CD4-positive, alpha-beta T cell treated with Interleukin-2 at 100 ng/mL for 4 hours (primary cell): ENCODE measurements around the gene LBX2.
A peak's percentile ranks its signal among the peaks of the same experiment; 100 is the strongest.

Experiments used
- DNase-seq: peaks from one replicate; pipeline ENCODE4 v3.0.0-alpha.2; 2020; ENCODE audit warnings: low spot score

The LBX2 gene, protein sequence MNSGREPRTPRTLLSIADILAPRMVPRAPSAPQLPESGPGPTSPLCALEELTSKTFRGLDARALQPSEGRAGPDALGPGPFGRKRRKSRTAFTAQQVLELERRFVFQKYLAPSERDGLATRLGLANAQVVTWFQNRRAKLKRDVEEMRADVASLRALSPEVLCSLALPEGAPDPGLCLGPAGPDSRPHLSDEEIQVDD

DNA sequence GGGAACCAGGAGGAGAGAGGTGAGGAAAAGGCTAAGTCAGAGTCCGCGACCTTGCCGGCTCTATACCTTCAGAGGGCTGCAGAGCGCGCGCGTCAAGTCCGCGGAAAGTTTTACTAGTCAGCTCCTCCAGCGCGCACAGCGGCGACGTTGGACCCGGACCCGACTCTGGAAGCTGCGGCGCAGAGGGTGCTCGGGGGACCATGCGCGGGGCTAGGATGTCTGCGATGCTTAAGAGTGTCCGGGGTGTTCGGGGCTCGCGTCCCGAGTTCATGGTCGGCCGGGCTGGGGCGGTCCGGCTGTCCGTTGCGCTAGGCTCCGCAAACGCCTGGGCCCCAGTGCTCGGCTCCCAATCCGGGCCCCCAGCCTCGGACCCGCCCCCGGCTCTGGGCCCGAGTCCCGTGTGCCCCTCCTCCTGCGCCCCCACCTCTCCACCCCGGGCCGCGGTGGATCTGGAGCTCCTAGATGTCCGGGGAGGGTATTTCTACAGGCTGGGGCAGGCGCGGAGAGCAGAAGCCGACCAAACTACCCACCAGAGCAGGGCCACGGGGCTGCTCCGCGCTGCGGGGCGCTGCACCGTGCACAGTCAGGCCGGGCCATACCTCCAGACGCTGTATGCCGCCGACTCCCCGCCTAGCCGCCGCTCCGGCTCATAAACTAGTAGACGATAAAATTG lies at the start of gene LBX2:
Gene LBX2 (minus strand): TSS at position 337 of the 673 bp plus-strand sequence. CDS start 66 bp downstream, at position 271.
- no peak for DNase-seq

DNA sequence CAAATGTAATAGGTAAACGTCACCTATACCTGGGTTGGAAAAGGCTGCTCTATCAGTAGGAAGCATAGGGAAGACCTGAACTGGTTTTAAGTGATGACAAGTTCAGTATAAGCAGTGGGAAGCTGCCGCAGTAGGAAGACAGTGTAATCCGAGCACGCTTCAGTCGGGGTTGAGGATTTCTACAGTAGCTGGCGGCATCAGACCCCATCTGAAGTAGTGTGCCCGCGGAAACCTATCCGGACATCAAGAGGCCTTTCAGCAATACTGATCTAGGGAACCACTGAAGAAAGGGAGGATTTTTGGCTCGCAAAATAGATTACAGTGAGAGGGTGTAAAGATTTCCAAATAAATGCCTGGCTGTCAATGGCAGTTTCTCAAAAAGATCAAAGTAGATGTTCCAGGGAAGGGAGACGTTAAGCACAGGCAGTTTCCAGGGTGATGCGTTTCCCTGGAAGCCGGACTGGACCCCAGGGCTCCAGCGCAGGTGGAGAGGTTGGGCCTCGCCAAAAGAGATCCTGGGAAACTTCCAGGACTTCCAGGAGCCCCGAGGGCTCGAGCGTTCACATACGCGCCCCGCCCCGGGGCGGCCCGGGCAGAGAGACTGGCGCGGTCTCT lies 49.0 kb upstream of the LBX2 start:
- DNase-seq: no peak

DNA sequence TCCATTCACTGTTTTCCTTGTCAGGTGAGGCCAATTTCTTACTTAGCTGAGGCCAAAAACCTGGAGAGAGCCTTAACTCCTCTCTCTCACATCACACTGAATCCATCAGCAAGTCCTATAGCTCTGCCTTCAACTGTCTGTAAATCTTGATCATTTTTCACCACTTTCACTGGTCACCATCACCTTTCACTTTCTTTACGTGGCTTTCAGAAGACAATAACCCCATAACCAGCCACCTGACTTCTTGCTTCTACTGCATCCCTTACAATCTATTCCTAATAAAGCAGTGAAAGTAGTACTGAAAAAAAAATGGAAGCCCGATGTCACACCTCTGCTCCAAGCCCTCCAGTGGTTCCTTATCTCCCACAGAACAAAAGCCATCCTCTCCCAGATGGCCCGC lies 46.6 kb upstream of the LBX2 start:
- DNase-seq: no peak

DNA sequence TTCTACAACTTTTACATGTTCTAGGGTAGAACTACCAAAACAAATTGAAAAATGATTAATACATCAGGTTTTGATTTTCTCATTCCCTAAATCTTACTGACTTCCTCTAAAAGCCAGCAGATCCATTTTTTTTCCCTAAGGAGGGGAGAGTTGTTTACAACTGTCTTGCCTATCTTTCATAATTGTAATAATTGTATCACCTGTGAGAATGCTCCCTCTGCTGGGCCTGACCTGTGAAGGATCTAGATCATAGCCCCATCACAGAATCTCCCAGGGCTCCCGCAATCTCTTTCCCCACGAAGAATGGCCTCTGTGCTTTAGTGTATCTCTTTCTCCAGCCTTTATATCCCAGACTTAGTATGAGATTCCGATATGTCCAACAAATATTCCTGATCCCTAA lies 45.2 kb upstream of the LBX2 start:
- peak; percentile 17 for DNase-seq

DNA sequence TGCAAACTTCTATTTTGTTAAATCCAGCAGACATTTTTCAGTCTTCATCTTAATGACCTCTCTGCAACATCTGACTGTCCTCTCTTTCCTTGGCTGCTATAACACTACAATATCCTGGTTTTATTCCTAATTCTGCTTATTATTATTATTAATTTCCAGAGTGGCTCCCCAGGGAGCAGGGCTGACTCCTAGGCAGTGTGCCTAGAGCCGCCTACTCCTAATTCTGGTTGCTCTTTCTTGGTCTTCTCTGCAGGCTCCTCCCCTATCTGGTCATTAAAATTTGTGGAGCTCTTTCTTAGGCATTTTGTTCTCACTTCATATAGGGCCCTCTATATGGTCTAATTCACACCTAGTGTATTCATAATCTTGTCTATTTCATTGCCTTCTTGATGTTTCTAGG lies 43.6 kb upstream of the LBX2 start:
- no peak for DNase-seq

DNA sequence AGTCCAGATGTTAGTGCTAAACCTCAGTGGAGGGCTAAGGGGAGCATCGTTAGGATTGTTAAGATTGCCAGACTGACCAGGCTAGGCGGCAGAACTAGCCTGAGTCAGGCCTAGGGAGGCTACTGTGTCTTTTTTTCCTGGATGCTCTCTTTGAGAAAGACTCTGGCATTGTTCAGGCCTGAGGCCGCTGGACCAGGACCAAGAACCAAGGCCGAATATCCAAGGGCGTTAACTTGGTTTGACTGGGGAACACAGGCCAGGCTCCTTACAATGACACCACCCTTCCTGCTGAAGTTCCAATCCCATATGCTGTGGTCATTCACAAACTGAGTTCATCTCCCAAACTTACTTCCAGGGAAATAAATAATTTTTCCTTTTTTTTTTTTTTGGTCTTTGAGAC lies 40.9 kb upstream of the LBX2 start:
- DNase-seq: no peak

DNA sequence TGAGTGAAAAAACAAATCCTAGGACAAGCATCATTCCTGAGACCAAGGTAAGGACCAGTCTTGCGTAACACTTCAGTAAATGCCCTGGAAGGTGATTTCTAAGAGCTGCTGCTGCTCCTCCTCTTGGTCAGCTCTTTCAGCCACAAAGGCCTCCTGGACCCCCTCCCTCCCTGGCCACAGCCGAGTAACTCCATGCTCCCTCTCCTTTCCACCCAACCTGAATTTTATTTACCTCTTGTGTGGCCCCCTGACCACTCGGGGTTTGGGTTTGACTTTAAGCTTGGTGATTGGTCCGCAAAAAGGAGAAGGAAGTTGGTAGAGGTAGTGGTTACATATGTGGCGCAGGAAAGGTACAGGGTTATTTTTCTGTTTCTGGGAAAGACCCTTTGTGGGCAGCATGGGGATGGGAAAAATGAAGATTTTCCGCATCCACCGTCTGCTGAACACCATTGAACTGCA lies 39.5 kb upstream of the LBX2 start:
- DNase-seq: no peak

DNA sequence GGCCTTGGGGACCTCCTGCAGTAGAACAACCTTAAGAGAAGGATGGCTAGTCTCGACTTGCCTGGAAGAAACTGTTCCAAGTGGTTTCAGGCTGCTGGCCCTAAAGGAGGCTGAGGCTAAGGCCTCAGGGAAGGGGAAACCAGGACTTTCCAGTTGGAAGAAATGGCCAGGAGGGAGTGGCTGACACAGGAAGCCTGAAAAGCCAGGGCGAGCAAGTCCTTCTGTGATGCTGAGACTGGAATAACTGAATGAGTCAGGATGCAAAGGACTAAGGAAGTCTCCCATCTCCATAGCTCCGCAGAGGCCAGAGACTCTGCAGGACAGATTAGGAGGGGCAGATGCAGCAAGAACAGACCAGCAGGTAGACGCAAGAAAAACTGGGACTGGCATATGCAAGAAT lies 37.7 kb upstream of the LBX2 start:
- no peak for DNase-seq

DNA sequence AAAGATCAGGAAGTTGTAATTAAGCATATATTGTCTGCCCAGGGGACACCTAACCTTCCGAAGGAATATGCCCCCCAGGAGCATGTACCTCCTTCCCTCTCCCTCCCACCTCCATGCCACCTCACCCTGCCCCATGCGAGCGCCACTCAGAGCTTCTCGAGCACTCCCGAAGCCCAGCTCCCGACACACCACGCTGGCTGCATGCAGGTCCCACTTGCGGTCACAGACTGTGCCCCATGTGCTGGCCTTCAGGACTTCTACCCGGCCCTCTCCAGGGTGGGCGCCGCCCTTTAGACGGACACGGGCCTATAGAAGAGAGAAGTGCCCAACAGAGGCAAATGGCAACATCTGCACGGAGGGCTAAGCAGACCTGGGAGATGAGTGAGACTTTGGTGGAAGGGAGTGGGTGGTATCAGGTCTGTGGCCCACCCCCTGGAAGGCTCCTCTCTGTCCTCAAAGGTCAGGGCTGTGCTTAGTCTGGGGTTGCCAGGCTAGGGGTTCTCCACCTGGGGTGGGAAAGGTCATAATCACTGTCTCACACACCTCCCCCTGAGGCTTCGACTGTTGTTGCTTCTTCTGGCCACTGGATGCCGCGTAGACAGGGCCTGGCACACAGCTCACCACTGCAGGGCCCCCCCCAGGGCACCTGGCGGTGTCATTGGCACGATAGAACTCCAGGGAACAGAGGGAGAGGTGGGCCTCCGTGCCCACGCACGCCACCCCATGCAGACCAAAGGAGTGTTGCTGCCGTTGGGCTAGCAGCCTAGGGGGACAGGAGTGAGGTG lies 37.0 kb upstream of the LBX2 start:
- no peak for DNase-seq

DNA sequence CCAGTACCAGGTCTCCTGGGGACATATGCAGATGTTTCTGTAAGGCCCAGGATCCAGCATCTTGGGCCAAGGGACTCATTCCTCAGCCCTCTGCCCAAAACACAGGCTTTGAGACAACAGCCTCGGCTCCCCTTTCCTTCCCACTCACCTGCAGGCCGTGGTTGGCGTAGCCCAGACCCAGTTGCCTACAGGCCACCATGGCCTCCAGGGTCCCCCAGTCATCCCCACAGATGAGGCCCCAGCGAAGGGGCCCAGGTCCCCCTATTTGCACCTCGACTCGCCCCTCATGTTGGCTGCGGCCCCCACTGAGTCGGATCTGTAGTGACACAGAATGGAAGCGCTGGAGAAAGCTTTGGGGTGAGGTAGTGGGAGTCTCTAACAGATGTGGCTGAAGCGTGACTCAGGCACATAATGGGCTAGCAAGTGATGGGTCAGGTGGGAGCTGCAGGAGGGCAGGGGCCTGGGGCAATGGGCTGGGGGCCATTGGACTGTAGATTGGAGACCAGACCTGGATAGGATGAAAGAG lies 36.1 kb upstream of the LBX2 start:
- DNase-seq: no peak

DNA sequence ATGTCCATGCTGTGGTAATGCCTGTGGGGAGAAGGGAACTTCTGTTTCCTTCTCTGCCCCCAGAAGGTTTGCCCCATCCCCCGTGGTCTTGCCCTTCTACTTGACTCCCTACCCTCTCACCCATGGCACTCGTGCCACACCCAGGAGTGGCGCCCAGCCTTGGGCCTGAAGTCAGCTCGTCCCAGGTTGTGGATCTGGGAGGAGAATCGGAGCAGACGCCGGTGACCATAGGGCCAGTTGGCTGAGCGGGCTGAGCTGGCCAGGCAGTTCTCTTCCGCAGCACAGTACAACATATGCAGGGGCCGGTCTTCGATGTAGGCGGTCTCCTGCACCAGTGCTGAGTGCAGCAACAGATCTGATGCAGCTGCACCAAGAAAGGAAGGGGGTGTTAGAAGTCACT lies 35.0 kb upstream of the LBX2 start:
- no peak for DNase-seq

DNA sequence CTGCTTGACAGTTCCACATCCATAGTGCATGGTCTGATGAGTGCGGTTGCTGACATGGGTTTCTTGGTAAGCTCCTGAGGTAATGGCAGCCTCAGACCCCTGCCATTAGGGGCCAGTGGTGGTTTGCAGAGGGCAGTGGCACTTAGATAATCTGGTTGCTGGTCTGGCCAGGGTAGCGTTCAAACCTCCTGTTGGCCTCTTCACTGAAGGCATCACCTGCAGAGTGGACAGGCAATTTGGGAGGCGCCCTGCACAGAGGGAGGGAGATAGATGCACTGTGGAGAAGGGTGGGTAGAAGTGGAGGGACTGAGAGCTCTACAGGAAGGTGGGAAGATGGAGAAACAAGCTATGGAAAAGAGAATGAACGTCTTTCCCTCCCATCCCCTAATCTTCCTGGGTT lies 34.1 kb upstream of the LBX2 start:
- DNase-seq: no peak

DNA sequence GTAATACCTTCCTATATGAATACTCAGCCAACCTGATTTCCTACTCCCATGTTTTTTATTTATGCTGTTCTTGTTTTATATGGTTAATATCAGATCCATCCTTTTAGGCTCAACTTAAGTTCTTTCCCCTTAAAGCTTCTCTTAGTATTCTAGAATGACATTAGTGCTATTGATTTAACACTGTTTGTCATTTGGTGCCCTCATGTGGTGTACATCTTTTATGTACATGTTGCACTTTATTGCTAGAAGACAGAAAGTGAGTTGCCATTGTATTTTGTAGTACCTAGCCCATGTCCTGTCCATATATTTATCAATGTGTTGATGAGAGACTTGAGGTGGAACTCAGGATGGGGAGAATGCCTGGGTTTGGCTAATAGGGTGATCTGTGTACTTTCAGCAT lies 32.8 kb upstream of the LBX2 start:
- peak; percentile 50 for DNase-seq

DNA sequence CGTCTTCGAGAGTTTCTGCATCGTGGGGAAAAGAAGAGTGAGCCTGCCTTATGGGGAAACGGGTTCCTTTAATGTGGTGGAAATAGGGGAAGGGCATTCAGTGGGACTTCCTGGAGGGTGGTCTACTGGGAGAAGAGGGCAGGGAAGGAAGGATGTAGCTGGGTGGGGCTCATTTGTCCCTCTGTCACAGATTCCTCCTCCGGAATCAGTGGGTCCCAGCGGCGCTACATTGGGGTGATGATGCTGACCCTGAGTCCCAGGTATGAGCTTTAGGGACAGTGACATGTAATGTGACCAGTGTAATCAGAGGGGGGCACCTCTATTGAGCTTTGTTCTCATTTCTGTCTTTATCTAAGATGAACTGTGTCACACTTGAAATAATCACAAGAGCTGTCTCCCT lies 32.3 kb upstream of the LBX2 start:
- DNase-seq: no peak

DNA sequence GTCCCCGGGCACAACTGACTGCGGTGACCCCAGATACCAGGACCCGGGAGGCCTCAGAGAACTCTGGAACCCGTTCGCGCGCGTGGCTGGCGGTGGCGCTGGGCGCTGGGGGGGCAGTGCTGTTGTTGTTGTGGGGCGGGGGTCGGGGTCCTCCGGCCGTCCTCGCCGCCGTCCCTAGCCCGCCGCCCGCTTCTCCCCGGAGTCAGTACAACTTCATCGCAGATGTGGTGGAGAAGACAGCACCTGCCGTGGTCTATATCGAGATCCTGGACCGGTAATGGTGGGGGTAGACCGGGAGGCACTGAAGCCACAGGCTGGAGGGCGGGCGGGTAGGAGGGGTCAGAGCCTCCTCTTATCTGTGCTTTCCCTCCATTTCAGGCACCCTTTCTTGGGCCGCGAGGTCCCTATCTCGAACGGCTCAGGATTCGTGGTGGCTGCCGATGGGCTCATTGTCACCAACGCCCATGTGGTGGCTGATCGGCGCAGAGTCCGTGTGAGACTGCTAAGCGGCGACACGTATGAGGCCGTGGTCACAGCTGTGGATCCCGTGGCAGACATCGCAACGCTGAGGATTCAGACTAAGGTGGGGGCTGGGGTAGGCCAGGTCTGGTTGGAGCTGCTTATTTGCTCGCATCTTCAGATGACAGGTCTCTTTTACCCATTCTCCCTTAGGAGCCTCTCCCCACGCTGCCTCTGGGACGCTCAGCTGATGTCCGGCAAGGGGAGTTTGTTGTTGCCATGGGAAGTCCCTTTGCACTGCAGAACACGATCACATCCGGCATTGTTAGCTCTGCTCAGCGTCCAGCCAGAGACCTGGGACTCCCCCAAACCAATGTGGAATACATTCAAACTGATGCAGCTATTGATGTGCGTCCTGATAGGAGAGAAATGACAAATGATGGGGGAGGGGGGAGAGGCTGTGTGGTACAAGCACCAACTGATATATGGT lies 31.1 kb upstream of the LBX2 start:
- DNase-seq: peak; percentile 53

DNA sequence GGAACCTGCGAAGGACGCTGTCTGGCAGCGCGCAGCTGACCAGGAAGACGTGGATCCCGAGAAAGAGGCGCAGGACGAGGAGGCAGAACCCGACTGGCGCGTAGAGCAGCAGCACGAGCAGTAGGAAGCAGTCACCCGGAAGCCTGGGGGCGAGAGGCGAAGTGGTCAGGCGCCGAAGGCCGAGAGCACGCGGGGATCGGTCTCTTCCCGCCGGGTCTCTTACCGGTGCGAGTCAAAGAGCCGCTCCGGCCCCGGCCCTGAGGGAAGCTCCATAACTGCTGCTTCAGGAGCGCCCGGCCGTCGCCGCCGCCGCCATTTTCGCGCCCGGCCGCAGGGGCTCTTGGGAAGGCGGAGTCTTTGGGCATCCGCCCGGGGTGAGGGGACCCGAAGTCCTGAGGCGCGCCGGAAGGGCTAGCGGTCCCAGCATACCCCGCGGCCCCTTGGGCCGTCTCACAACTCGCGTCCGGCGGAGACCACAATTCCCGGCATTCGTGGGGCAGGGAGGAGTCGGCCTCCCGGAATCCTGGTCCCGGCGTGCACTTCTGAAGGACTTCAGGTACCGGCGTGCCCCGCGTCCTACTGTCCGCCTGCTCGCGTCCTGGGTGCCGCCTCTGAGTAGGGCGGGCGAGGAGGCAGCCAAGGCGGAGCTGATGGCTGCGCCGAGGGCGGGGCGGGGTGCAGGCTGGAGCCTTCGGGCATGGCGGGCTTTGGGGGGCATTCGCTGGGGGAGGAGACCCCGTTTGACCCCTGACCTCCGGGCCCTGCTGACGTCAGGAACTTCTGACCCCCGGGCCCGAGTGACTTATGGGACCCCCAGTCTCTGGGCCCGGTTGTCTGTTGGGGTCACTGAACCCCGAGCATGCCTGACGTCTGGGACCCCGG lies 30.2 kb upstream of the LBX2 start, which contains the start of the genes AUP1 and HTRA2:
Gene AUP1 (minus strand): TSS at position 350 of the 882 bp plus-strand sequence. CDS start 77 bp downstream, at position 273.
Gene HTRA2 (plus strand): TSS at position 577 of the 882 bp plus-strand sequence. CDS start 74 bp downstream, at position 651.
- peak; percentile 92 for DNase-seq

DNA sequence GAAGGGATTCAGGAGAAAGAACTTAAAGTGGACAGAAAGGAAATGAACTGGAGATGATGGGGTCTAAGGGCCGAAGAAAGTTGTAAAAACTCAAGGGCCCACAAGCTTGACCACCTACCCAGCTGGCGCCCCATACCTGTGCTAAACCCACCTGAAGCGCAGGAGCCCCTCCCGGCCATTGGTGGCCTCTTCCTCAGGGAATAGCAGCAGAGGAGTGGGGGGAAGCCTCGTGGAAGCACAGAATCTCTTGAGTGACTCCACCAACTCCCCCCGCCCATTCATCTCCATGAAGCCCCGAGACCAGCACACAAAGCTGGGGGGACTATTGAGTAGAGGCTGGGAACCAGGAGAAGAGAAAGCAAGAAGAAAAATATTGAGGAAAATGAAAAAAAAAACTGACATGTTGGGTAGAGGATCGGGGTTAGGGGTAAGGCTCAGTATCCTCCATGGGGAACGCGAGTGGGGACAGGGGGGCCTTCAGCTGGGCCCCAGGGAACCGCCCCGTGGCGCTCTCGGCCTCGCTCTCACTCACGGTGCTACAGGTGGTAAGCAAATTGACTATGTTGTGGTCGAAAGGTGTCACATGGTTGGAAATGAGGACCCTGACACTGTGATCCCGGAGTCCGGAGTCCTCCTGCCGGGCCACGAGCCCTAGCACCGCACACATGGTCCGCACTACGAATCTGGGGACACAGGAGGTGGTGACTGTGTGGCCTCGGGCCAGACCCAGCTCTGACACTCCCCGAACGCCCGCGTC lies 29.4 kb upstream of the LBX2 start:
- DNase-seq: no peak

DNA sequence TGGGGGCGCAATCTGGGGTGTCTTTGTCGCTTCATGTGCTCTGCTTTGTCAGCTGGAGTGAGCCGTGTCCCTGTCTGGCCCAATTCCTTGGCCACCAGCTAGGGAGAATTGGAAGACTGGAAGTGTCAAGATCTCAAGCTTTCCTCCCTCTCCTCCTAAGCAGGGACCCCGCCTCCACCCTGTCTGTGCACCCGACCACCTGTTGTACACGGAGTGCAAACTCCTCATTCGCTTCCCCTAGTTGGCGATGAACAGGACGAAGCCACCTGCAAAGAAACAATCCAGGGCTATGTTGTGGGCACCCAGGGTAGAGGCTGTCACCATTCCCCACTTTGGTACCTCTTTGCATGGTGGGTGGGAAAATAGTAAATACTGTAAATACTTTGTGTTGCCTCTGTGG lies 28.3 kb upstream of the LBX2 start:
- DNase-seq: no peak

DNA sequence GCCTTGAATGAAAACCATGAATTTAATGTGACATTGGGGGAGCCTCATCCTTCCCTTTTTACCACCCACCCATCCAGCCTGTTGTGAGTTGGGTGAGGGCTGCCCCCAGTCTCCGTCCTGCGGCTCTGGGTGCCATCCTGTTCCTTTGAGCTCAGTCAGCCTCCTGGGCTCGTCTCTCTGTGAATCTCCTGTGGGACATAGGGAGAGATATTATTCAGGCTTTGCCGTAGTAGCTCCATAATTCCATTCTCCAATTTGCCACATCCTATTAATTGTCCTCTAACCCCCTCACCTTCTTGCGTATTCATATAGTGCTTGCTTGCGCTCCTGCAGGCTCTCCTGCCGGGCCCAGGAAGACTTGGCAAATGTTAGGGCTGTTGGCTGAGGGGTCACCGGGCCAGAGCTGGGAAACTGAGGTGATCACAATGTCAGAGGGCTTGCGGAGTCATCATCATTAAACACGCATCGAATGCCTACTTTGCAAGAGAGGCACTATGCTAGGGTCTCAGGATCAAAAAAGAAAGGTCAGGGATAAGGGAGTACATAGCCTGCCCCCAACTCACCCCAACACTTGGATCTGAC lies 27.3 kb upstream of the LBX2 start:
- DNase-seq: no peak
